Thyroid gland (tissue), 4 donors: ENCODE data around the gene FIG4. TPM values are rescaled to one million over a fixed set of nuclear protein-coding genes. Genes with fewer than 3 reads are reported as not detected.
"Not testable (repeated sequence)": the region's sequence is repeated elsewhere in the genome, so short reads cannot be mapped to it uniquely, and the experiment has no call there.

ENCODE experiments used
- DNase-seq, 2 donors: peaks; one replicate each; pipeline ENCODE4 v3.0.0-alpha.2; 2019
- H3K27ac ChIP-seq, 3 donors: fragments of 200-600 bp; sonication (generic); 1 replicate in 2 of 3; 2 replicates in 1 of 3; pipeline ENCODE4 v1.5.1; 2016 to 2019; ENCODE audit warnings: mild to moderate bottlenecking in 1 of 3, moderate library complexity in 1 of 3
- H3K27me3 ChIP-seq: fragments of 200-600 bp; sonication (generic); one replicate; pipeline ENCODE4 v1.5.1; 2019
- H3K36me3 ChIP-seq, 2 donors: fragments of 200-600 bp; sonication (generic); one replicate each; pipeline ENCODE4 v1.5.1; 2016 to 2019
- H3K4me1 ChIP-seq, 2 donors: fragments of 200-600 bp; sonication (generic); one replicate each; pipeline ENCODE4 v1.5.1; 2017 to 2019
- H3K4me3 ChIP-seq, 3 donors: fragments of 200-600 bp; sonication (generic); replicated peaks in 1 of 3; 1 replicate in 2 of 3; 2 replicates in 1 of 3; pipeline ENCODE4 v1.5.1; 2016; ENCODE audit warnings: mild to moderate bottlenecking in 1 of 3
- H3K9me3 ChIP-seq: fragments of 200-600 bp; sonication (generic); one replicate; pipeline ENCODE4 v1.5.1; 2017
- POLR2A ChIP-seq, 2 donors: fragments of 450-650 bp; IDR thresholded peaks; one replicate each; pipeline ENCODE4 v1.6.1; 2017; ENCODE audit warnings: antibody characterized with exemption in 2 of 2, mild to moderate bottlenecking in 2 of 2, moderate library complexity in 1 of 2
- WGBS, 2 donors: methylation state at CpG; one replicate each; pipeline ENCODE4 v1.1.5; 2017; 5-methylcytosine and 5-hydroxymethylcytosine counted together
- intact Hi-C: fragments of 100-400 bp; cut with DNase I; formaldehyde crosslinking; loops from one replicate; pipeline ENCODE4 v1.15.1; 2023
- total RNA-seq, 4 donors: library from RNA; depleted of rRNA; stranded (reverse); fragments of >200 nt; gene quantifications; one replicate each; pipeline ENCODE4 v1.2.3, GENCODE V29; 2016
- TF ChIP-seq, protein P1 (sequence below), 6 experiments: fragments of 200-600 bp in 3 of 6; fragments of 450-650 bp in 3 of 6; sonication (generic) in 3 of 6; IDR thresholded peaks; one replicate each; pipeline ENCODE4 v1.5.1; 2016 to 2019; ENCODE audit warnings: antibody characterized with exemption in 6 of 6, mild to moderate bottlenecking in 2 of 6, inconsistent platforms in 1 of 6, moderate library complexity in 1 of 6

Gene FIG4
- total RNA-seq, 4 donors from 2014 or later = 11.7 to 17.0 (median 16.6) TPM

DNA sequence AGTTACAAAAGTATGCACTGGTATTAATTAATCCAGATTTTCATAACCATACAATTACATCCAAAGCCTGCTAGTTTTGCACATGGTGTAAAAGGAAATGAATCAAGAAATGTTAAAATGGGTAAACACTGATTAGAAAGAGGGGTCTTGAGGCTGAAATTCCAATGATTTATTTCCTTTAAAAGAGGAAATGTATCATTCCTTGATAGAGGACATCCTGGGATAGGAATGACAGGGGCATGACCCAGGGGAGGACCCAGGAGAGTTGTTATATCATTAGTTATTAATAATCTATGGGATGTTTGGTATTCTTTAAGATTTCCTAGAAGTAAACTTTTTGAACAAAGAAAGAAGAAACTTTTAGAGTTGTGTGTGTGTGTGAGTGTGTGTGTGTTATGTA lies 18.3 kb upstream of the FIG4 start:
- TF ChIP-seq, protein P1, sequence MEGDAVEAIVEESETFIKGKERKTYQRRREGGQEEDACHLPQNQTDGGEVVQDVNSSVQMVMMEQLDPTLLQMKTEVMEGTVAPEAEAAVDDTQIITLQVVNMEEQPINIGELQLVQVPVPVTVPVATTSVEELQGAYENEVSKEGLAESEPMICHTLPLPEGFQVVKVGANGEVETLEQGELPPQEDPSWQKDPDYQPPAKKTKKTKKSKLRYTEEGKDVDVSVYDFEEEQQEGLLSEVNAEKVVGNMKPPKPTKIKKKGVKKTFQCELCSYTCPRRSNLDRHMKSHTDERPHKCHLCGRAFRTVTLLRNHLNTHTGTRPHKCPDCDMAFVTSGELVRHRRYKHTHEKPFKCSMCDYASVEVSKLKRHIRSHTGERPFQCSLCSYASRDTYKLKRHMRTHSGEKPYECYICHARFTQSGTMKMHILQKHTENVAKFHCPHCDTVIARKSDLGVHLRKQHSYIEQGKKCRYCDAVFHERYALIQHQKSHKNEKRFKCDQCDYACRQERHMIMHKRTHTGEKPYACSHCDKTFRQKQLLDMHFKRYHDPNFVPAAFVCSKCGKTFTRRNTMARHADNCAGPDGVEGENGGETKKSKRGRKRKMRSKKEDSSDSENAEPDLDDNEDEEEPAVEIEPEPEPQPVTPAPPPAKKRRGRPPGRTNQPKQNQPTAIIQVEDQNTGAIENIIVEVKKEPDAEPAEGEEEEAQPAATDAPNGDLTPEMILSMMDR (IDR thresholded peaks at IDR 0.05) = no peak
- TF ChIP-seq POLR2A (IDR thresholded peaks at IDR 0.05) = no peak
- Histone ChIP-seq H3K9me3 (no peaks in the 10 kb centered on the region), H3K27me3 (no peaks in the 10 kb centered on the region), H3K36me3 (no peaks in the 10 kb centered on the region), H3K4me1 (no peaks in the 10 kb centered on the region), H3K4me3 (no peak overlapping the region), H3K27ac (no peak overlapping the region)
- DNase-seq = no peak
- intact Hi-C loops = no loop called here

DNA sequence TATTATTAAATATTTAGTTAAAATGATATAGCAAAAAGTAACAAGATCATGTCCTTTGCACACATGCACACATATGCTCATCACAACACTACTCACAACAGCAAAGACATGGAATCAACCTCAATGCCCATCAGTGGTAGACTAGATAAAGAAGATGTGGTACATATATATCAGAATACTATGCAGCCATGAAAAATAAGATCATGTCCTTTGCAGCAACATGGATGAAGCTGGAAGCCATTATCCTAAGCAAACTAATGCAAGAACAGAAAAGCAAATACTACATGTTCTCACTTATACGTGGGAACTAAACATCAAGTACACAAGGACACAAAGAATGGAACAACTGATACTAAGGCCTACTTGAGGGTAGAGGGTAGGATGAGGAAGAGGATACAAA lies 14.4 kb upstream of the FIG4 start:
- WGBS, 2 donors = 94 to 97% methylated on average over 1 of the region's 1 CpG
- intact Hi-C loops = no loop called here

DNA sequence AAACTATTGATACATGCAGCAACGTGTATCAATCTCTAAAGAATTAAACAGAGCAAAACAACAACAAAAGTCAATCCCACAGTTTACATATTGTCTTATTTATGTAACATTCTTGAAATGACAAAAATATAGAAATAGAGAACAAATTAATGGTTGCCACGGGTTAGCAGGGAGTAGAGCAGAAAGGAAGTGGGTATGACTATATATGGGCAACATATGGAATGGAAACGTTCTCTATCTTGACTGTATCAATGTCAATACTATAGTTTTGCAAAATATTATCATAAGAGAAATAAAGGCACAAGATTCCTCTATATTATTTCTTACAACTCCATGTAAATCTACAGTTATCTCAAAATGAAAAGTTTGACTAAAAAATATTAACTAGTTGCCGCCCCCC lies 12.9 kb upstream of the FIG4 start:
- Histone ChIP-seq H3K4me1 (peaks cover 0 to 11% of the 10 kb centered on the region in 2 donors), H3K27ac (no peak overlapping the region), H3K27me3 (no peaks in the 10 kb centered on the region), H3K9me3 (no peaks in the 10 kb centered on the region), H3K36me3 (no peaks in the 10 kb centered on the region), H3K4me3 (no peak overlapping the region)
- no peak for DNase-seq
- WGBS, 2 donors = 87 to 88% methylated on average over 4 of the region's 4 CpGs
- intact Hi-C loops = no loop called here
- no peak for TF ChIP-seq POLR2A (IDR thresholded peaks at IDR 0.05)
- TF ChIP-seq, protein P1 (IDR thresholded peaks at IDR 0.05) = no peak

More for the DNA sequence above, 14.4 kb upstream of the FIG4 start:
- Histone ChIP-seq H3K27ac (no peak overlapping the region), H3K9me3 (no peaks in the 10 kb centered on the region), H3K4me1 (peaks cover 0 to 11% of the 10 kb centered on the region in 2 donors), H3K36me3 (no peaks in the 10 kb centered on the region), H3K27me3 (no peaks in the 10 kb centered on the region), H3K4me3 (no peak overlapping the region)
- no peak for DNase-seq
- TF ChIP-seq, protein P1 (IDR thresholded peaks at IDR 0.05) = no peak
- TF ChIP-seq POLR2A (IDR thresholded peaks at IDR 0.05) = no peak

GRCh38 chr6:109678661-109679505 lies 12.2 kb upstream of the FIG4 start:
- H3K36me3 ChIP-seq, H3K27ac ChIP-seq, H3K4me3 ChIP-seq, H3K9me3 ChIP-seq, H3K27me3 ChIP-seq, intact Hi-C loops: not testable (repeated sequence)
- peaks cover 0 to 11% of the 10 kb centered on the region in 2 donors for H3K4me1 ChIP-seq
- peak; percentile 84 to 89 for DNase-seq
- WGBS, 2 donors = 42 to 76% methylated on average over 6 to 12 of the region's 15 CpGs

- Histone ChIP-seq H3K36me3 (no peaks in the 10 kb centered on the region), H3K9me3 (no peaks in the 10 kb centered on the region), H3K4me1 (peaks cover 0 to 8% of the 10 kb centered on the region in 2 donors), H3K27me3 (no peaks in the 10 kb centered on the region), H3K4me3 (no peak overlapping the region), H3K27ac (no peak overlapping the region)
- TF ChIP-seq POLR2A (IDR thresholded peaks at IDR 0.05) = no peak
- TF ChIP-seq, protein P1 (IDR thresholded peaks at IDR 0.05) = no peak
- intact Hi-C loops = no loop called here
- WGBS, 2 donors = 95 to 100% methylated on average over 1 of the region's 1 CpG
- DNase-seq = no peak
Measured at GRCh38 chr6:109686566-109687265, 4.4 kb upstream of the FIG4 start.
